Medulla oblongata (tissue), 1 donor: ENCODE data around the gene CELF4.

Experiments used
- DNase-seq: peaks from one replicate; pipeline ENCODE4 v3.0.0-alpha.2; 2015; ENCODE audit errors: extremely low spot score

Gene CELF4

DNA sequence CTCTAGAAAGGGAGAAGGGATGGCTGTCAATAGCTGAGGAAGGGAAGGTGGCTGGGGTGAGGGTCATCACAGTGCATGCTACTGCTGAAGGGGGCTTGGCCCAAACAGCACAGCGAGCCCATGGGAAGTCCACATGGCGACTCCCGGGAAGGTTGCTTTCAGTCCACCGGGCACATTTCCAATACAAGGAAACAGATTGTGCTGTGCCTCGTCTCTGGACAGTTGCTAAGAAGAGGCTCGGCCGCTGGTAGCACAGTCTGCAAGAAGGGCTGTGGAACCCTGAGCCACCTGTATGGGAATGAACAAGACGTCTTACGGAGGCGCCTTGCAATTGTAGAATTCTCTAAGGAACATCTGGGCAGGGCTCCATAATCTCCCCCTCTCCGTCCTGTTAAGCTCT is 123.1 kb downstream of the CELF4 start:
- DNase-seq, result no peak

DNA sequence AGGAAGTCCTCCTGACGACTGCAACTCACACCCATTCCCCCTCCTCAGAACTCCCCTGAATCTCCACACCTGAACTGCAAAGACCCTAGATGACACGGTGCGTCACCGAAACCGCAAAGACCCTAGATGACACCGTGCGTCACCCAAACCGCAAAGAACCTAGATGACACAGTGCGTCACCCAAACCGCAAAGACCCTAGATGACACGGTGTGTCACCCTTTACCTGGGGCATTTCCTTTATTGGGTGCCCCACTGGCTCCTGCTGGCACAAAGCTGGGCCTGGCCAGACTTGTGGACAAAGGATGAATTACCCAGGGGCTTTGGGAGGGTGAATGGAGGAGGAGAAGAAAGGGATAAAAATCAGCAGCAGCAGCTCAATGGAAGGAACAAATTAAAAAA is 123.8 kb downstream of the CELF4 start:
- DNase-seq, result no peak

DNA sequence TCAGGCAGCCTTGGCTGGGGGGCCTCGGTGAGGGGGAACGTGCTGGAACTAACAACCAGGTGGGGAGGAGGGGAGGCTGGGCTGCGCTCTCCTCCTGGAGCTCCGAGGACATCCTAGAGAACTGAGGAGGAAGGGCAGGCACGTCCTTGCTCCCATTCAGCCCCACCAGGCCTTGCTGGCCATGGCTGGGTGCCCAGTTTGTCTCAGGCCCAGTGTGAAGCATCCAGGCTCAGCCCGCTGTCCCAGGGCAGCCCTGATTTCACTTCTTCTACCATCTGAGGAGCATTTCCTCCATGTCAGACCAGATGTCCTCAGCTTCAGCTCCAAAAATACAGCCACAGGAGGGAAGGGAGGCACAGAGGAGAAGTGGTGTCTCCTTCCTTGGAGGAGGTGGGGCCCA is 125.4 kb downstream of the CELF4 start:
- DNase-seq, result no peak

DNA sequence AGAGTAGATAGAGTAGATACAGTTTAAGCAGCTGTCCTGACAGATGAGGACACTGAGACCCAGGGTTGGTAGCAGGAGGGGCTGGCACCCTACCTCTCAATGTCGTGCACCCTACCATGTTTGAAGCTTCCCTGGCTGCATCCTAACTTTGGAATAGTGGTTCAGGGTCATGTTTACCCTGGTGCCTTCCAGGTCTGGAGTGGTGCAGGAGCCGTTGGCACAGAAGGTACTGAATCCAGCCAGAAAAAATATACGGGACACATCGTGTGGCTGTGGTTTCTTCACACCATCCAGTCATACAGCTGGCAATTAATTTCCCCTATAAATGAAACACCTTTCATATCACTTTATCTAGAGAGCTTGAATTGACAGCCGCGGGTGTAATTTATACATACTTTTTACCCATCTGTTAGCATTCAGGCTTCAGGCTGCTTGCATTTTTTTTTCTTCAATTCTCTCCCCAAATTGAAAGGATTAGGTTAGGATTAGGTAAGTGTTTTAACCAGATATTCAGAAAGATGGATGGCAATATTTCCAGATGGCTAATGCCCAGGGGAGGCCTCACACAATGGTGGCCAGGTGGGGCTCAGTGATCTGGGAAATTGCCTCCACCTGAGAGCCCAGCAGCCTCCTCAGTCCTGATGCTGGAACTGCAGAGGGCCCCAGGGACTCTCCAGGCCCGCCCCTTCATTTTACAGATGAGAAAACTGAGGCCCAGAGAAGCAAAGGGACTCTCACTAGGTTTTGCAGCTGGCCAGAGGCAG is 127.0 kb downstream of the CELF4 start:
- no peak for DNase-seq

DNA sequence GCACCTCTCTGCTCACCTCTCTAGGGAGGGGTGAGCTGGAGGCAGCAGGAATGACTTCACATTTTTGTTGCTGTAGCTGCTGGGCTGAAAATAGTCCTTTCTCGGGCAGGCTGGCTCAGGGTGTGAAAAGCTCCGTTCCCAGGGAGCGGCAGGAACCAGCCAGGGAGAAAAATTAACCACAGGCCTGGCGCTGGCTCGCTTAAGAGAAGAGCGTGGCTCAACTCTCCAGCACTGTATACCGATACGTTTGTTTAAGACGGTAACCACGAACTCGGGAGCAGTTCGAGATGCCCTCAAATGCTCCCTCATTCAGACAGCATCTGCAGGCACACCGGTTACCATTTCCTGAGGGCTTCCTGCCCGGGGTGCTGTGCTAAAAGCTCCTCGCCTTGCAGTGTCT is 129.6 kb downstream of the CELF4 start:
- DNase-seq, result no peak

DNA sequence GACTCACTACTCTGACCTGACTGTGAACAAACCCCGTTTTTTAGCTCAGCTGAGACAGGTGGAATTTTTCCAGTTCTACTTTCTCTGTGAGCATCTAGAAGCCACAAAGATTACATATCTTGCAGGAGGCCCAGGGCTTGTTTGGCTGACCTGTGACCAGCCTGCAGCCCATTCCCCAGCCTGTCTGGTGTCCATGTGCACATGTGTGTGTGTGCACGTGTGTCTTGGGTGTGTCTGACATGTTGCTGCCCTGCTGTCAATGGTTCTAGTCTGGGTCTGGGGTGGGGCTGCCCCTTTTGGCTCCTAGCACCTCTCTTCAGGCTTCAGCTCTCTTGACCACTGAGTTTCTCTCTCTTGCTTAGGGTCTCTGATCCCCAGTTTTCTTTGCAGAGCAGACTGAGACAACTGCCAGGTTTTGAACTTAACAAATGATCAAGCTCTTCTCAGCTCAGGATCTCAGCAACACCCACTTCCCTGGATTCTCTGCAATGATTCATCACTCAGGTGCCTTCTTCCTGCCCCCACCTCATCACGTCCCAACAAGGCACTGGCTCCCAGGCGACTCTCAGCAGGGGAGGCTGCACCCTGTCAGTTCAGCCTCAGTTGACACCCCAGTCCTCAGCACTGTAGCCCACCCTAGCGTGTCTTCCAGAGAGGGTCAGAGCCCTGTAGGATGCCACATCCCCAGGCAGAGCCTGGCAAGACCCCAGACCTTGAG is 130.3 kb downstream of the CELF4 start:
- DNase-seq, result no peak

DNA sequence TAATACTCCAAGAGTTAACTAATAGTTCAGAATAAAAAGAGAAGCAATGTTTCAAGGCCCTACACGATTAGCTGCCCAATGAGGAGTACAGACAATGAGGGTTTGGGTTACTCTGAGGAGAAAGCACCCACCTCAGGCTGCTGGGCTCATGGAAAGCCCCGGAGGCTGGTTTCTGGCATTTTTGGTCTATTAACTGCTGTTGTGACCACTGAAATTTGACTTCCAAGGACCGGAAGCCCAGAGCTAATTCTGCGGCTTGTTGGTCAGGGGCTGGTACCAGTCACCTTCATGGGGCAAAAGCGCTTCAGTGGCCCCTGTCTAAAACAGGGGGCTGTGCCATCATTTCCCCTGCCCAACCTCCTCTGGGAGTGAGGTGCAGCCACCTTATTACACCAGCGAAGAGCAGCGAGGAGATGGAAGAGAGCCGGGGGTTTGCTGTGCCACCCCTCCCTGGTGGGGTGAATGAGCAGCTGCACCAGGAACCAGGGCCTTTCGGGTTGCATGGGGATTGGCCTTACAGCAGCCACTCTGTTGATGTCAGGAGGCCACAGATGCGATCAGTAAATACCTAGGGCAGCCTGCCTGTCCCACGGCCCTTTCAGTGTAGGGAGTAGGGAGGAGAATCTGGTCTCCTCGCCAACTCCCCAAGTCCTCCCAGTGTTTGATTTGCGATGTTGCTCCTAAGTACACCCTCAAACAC is 131.3 kb downstream of the CELF4 start:
- no peak for DNase-seq

DNA sequence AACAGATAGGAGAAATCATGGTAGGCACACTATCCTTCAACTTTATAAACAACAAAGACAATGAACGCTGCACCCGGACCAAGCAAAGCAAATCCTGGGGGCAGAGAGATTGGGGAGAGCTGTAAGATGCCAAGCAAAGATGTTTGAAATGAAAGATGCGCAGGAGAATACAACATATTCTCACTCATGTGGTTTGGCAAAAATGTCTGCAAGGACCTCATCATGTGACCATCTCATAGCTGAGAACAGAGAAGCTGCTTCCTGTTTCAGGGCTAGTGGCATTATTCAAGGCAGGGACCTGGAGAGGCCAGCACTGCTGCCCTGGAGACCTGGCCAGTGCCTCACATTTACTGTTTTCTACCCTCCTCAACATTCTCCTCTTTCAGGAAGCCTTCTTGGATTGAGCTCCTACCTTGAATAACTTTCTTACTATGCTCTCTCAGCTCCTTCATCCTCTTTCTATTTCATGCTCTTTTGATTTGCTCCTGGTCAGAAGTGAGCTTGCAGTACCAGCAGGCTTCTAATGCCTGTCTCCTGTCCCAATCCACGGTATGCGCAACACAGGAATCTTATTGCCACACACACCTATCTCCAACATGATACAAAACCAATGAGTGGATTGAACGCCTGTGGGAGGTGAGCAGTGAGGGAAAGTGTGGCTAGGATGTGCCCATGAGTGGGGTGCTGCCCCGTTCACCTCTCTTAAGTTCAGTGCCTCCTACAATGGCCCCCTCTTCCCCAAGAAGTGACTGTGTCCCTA is 133.0 kb downstream of the CELF4 start:
- DNase-seq, result no peak

DNA sequence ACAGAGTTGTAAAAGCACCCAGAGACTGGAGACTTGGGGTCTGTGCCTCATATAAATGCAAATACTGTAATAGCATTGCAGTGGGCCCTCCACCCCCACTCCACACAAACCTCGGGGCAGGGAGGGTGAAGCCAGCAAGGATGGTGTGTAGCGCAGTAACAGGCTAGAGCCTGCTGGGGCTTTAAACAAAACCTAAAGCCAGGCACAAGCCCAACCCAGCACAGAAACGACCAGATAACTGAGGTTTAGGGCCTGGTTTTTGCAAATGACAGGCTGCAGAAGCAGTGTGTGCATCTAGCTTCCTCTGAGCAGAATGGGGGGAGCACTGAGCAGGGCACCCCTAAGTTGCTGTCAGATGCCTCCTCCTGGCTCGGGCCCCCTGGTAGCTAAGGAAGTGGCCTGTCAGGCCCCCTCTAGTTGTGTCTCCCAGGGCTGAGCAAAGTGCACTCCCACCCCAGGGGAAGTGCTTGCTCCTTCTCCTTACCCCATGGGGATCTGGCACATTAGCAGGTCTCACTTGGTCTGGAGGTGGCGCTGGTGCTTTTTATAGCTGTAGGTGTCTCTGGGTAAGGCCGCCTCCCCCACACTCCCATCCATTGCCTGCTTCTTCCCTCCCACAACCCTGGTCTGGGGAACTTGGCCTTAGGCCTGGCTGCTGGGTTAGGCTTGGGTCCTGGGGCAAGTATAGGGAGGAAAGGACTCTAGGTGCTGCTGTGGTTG is 135.1 kb downstream of the CELF4 start:
- DNase-seq, result no peak

DNA sequence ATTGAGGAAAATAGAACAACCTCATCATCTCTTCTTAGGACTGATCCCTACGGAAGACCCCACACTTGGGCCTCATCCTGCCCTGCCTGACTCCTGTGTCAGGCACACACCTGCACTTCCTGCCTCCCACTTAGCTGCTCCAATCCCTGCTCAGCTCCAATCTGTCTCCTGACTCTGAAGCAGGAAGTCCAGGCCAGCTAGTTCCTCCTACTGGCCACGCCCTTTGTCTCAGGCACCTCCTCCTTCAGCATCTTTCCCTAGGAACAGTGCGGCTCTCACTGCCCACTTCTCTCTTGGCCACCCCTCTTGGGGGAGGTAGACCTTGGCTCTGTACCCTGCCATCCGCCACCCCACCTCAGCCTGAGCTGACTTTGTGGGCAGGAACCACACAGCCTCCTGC is 135.8 kb downstream of the CELF4 start:
- no peak for DNase-seq

DNA sequence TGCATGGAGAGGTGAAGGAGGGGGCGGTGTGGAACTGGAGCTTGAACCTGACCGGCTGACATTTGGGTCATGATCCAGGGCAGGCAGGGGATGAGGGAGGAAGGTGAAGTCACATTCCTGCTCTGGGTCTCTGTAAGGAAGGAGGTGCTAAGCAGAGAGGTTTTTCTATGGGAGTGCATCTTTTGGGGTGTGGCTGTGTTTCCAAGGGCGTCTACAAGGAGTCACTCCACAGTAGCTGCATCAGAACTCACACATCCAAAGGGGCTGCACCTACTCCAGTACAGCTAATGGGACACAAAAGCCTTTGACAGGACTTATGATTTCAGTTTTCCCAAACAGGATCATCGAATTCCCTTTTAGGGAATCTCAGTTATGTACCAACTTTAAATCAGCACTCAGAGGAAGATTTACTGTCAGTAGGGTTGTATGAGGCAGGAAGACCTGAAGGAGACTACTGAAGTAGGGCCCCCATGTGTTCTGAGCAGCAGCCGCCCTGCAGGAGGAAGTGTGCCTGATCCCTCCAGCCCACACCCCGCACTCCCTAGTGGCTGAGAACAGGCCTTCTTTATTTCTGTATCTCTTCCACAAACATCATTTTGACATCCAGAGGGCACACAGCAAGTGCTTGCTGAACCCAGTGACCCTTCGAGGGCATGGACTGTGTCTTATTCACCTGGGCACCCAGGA is 137.2 kb downstream of the CELF4 start:
- DNase-seq, result no peak

DNA sequence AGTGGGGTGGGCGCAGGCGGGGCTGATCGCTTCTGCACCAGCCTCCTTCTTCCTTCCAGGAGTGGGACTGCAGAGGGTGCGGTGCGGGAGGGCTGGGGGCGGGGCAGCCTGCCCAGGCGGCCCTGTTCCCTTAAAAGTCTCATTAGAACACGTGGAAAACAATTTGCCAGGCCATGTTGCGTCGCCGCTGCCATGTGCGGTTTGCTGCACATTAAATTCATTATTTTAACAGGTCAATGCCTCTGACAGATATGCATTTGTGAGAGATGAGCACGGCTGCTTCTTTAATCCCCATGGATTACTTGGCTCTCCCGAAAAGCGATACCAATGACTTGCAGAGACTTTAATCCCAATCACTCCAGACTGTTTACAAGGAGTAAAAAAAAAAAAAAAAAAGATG is 139.0 kb downstream of the CELF4 start:
- DNase-seq, result no peak

DNA sequence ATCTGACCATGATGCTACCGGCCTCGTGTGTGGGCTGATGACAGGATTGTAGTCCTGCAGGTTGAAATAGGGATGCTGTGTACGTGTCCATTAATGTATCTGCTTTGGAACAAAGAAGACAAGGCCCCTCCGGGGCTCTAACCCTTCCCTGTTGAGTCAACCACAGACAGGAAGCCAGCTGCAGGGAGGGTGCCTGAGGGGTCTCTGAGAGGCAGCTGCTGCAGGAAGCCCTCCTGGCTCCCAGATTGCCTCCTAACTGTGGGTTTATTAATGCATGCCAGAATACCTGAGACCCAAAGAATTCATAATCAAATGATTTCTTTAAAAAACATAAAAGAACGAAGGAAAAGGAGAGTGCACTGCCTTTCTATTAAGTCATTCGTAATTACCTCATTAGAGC is 140.4 kb downstream of the CELF4 start:
- DNase-seq, result no peak

DNA sequence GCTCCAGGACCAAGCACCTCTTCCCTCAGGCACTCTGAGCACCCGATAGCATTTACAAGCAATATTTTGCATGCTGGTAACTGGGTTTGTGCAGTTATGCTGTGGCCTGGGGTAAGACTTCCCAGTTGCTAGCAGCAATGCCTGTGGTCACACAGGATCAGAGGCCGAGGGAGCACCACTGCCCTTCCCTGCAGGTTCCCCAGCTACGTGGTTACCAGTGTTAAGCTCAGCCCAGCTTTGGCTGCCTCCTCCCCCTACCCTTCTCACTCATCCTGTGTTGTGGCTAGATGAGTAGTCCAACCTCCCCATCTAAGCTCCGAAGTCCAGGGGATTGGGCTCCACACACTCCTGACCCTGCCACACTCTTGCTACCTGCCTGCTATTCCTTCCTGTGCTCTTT is 141.1 kb downstream of the CELF4 start:
- no peak for DNase-seq

DNA sequence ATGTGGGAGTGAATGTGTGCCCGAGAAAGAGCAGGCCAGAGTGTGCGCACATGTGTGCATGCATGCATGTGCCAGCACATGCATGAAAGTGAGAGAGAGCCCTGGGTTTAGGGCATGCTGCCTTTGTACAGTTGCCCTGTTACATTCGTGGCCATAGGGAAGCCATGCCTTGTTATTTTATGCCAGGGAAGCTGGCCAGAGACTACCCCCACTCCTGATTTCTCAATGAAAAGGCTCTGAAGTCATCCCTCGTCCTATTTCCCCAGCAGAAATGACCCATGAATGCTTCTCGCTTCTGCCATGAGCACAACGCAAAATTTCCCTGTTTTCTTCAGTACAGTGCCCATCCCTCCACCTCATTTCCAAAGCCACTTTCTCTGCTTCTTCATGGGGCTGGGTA is 143.0 kb downstream of the CELF4 start:
- no peak for DNase-seq

DNA sequence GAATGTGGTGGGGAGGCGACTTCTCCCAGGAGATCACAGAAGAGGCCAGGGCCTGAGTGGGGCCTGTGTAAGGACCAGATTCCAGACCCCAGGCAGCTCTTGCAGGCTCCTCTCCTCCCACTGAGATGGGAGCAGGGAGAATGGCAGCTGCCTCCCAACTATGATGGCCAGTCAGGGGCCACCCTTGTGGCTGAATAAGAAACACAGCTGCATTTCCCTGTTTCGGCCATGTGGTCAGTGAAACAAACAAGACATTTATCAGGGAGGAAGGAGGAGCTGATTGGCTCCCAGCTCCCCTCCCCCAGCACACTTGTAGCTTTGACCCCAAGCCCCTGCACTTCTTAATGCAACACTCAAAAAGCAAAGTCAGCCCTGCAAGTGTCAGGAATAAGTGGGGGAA is 143.5 kb downstream of the CELF4 start:
- peak; percentile 47 for DNase-seq

DNA sequence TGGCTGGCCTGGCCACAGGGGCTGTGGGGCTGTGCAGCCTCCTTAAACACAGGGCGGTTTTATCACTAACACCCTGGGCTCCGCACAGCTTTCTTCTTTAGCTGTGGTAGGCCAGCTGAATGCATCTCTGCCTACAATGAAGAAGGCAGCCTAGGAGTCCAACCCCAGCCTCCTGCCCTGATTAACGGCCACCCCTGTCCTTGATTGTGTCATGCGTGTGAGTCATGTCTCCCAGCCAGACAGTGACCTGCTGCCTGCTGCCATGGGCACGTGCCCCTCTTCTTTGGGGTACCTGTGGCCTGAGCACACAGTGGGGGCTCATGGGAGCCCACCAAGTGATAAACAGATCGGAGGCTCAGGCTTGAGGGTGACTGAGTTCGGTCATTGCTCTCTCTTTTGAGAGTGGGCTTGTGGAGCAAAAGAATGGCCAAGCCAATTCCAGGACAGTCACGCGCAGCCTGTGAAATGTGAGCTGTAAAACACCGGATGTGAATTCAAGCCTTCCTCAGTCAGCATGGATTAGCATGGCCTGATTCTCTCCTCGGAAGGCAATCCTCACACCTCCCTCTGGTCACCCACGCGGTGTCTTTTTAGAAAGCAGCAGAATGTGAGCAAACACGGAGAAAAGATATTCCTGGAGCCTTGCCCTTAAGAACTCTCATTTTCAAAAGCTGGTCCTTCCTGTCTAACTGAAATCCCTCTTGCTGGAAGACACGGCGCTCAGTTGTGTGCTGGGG is 144.1 kb downstream of the CELF4 start:
- DNase-seq, result no peak

DNA sequence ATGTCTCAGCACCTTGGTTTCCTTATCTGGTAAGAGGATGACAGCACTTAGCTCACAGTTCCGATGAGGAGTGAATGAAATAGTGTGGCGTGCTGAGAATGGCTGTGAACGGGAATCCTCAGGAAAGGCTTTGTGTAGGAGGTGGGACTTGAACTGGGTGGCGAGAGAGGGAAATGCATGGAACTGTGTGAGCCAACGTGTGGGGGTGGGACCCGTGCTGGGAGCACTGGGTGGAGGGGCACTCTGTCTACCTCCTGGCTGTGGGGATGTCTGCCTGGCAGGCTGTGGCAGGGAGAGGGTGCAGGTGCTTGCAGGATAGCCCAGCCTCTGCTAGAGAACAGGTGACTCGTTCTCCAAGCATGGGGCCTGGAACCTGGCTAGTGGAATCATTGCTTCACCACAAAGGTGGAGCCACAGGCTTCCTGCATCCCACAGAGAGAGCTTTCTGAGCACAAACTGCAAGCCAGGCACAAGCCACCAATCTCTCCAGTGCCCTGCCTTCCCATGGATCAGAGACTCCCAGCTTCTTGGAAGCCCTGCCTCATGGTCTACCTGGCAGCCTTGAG is 145.2 kb downstream of the CELF4 start:
- no peak for DNase-seq

DNA sequence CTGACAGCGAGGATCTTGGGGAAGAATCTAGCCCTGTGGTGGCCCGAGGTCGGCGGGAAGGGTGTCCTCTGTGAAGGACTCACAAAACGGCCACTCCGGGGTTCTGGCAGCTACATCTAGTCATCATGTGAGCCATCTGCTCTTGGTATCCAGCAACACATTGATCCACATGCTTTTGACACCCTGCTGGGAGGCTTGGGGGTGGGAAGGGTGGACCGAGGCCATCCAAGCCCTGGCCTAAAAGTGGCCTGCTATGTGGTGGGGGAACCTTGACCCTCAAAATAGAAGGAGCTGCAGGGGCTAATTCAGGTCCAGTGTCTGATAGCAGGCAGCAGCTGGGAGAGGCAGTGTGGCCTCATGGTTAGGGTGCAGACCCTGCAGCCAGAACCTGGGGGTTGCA is 145.7 kb downstream of the CELF4 start:
- DNase-seq, result no peak

DNA sequence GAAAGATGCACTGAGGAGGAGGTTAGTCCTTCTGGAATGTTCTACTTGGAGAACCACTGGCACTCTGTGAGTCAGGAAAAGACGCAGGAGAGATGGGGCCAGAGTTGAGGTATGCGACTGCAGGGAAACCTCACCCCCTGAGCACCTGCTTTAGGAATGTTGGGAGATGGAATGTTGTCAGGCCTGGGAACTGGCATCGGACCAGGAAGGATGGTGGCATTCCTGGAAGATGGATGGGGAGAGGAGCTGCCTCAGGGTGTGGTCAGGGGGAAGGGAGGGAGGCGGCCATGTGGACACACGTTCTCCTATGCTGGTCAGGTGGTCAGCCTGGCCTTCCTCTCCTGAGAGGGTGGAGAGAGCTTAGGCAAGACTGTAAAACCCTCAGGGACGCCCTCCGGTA is 146.3 kb downstream of the CELF4 start:
- DNase-seq, result no peak
